Measurements from ENCODE around the gene ECT2L.

The ECT2L gene

DNA sequence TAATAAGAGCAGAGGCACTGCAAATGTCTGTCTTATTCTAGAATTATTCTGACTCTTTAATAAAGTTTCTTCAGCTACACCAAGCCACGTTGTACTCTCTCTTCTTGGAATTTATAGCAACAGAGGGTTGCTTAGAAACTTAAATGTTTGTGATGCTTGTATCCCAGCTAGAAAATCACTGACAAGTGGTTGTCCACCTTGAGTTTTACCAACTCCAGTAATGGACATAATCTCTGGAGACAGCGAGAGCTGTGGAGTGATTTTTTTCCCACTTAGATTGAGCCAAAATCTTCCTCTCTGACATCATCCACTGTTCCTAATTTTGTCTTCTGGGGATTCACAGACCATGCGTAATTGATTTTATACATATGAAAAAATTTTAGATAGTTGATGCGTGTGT is 8.0 kb downstream of the ECT2L start:
- Histone ChIP-seq H3K36me3 (no peaks in the 10 kb centered on the region), H3K27ac (no peak overlapping the region), H3K4me1 (peaks cover 28% of the 10 kb centered on the region), H3K9me3 (no peaks in the 10 kb centered on the region), H3K9ac (no peak overlapping the region), H3K4me3 (no peak overlapping the region), H3K27me3 (no peaks in the 10 kb centered on the region), H3K4me2 (no peak overlapping the region), H4K20me1 (no peaks in the 10 kb centered on the region)
- no peak for TF ChIP-seq Cebpa-rat (IDR thresholded peaks at IDR 0.05)

- Histone ChIP-seq H3K27me3 (no peaks in the 10 kb centered on the region), H3K4me3 (no peak overlapping the region), H3K4me1 (peaks cover 28% of the 10 kb centered on the region), H3K36me3 (no peaks in the 10 kb centered on the region), H4K20me1 (no peaks in the 10 kb centered on the region), H3K4me2 (peak overlapping the region; percentile 55), H3K9me3 (0 out of 2 replicates have a peak, but pooled peaks cover 3% of the 10 kb centered on the region), H3K9ac (no peak overlapping the region), H3K27ac (no peak overlapping the region)
- TF ChIP-seq Cebpa-rat (IDR thresholded peaks at IDR 0.05): no peak
Observed at GRCh38 chr6:138805016-138805765, 9.3 kb downstream of the ECT2L start.

DNA sequence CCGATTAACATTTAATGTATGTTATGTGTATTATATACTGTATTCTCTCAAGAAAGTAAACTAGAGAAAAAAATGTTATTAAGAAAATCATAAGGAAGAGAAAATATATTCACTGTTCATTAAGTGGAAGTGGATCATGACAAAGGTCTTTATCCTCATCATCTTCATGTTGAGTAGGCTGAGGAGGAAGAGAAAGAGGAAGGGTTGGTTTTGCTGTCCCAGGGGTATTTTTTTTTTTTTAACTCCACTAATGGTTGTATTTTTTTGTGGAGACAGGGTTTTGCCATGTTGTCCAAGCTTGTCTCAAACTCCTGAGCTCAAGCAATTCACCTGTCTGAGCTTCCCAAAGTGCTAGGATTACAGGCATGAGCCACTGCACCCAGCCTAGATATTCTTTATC is 11.0 kb downstream of the ECT2L start:
- peaks cover 28% of the 10 kb centered on the region for H3K4me1 ChIP-seq
- 0 out of 2 replicates have a peak, but pooled peaks cover 3% of the 10 kb centered on the region for H3K9me3 ChIP-seq
- no peaks in the 10 kb centered on the region for H3K36me3 ChIP-seq
- peak overlapping the region; percentile 55 for H3K4me2 ChIP-seq
- H3K9ac ChIP-seq: no peak overlapping the region
- H3K4me3 ChIP-seq: no peak overlapping the region
- TF ChIP-seq Cebpa-rat (IDR thresholded peaks at IDR 0.05): no peak
- H4K20me1 ChIP-seq: no peaks in the 10 kb centered on the region
- no peaks in the 10 kb centered on the region for H3K27me3 ChIP-seq
- no peak overlapping the region for H3K27ac ChIP-seq

- no peak overlapping the region for H3K9ac ChIP-seq
- no peaks in the 10 kb centered on the region for H3K27me3 ChIP-seq
- no peaks in the 10 kb centered on the region for H4K20me1 ChIP-seq
- TF ChIP-seq Cebpa-rat (IDR thresholded peaks at IDR 0.05): no peak
- H3K27ac ChIP-seq: no peak overlapping the region
- peaks cover 28% of the 10 kb centered on the region for H3K4me1 ChIP-seq
- no peak overlapping the region for H3K4me2 ChIP-seq
- 0 out of 2 replicates have a peak, but pooled peaks cover 3% of the 10 kb centered on the region for H3K9me3 ChIP-seq
- no peaks in the 10 kb centered on the region for H3K36me3 ChIP-seq
- no peak overlapping the region for H3K4me3 ChIP-seq
Observed at GRCh38 chr6:138809677-138810076, 13.8 kb downstream of the ECT2L start.

DNA sequence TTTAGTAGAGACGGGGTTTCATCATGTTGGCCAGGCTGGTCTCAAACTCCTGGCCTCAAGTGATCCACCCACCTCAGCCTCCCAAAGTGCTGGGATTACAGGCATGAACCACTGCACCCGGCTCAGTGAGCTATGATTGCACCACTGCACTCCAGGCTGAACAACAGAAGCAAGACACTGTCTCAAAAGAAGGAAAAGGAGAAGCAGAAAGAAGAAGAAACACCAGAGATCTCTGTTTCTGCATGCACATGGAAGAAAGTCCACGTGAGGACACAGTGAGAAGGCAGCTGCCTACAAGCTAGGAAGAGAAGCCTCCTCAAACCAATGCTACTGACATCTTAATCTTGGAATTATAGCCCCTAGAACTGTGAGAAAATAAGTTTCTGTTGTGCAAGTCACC is 16.0 kb downstream of the ECT2L start:
- no peaks in the 10 kb centered on the region for H3K36me3 ChIP-seq
- peaks cover 8% of the 10 kb centered on the region for H3K4me1 ChIP-seq
- H3K4me2 ChIP-seq: no peak overlapping the region
- no peak overlapping the region for H3K4me3 ChIP-seq
- no peaks in the 10 kb centered on the region for H4K20me1 ChIP-seq
- TF ChIP-seq Cebpa-rat (IDR thresholded peaks at IDR 0.05): no peak
- no peaks in the 10 kb centered on the region for H3K27me3 ChIP-seq
- no peak overlapping the region for H3K9ac ChIP-seq
- H3K9me3 ChIP-seq: 0 out of 2 replicates have a peak, but pooled peaks cover 3% of the 10 kb centered on the region
- no peak overlapping the region for H3K27ac ChIP-seq

GRCh38 chr6:138814179-138814834 is 18.4 kb downstream of the ECT2L start:
- Histone ChIP-seq H3K4me1 (peaks cover 15% of the 10 kb centered on the region), H3K9ac (no peak overlapping the region), H3K4me3 (no peak overlapping the region), H3K27ac (no peak overlapping the region), H4K20me1 (no peaks in the 10 kb centered on the region), H3K9me3 (no peaks in the 10 kb centered on the region), H3K27me3 (no peaks in the 10 kb centered on the region), H3K4me2 (no peak overlapping the region), H3K36me3 (no peaks in the 10 kb centered on the region)
- no peak for TF ChIP-seq Cebpa-rat (IDR thresholded peaks at IDR 0.05)

DNA sequence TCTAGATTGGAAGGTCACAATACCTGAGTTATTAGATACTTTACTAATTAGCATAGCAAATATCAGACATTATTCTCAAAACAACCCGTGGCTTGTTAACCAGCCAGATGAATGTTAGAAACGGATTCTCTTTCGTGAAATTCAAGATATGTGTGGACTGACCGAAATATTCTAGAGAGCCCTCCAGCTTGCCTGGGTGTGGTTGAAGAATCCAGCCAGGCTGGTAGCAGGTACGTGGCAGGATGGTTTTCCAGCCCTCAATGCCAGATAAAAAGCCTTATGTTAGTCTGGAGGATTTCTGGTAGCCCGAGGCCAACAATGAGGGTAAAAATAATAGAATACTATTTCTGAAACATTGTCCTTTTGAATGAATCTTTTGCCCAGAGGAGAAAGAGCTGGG is 19.3 kb downstream of the ECT2L start:
- Histone ChIP-seq H3K9ac (no peak overlapping the region), H3K4me3 (no peak overlapping the region), H3K4me1 (peaks cover 23% of the 10 kb centered on the region), H3K4me2 (no peak overlapping the region), H3K27me3 (no peaks in the 10 kb centered on the region), H4K20me1 (no peaks in the 10 kb centered on the region), H3K36me3 (no peaks in the 10 kb centered on the region), H3K9me3 (no peaks in the 10 kb centered on the region), H3K27ac (no peak overlapping the region)
- no peak for TF ChIP-seq Cebpa-rat (IDR thresholded peaks at IDR 0.05)

GRCh38 chr6:138815797-138816528 is 20.1 kb downstream of the ECT2L start:
- Histone ChIP-seq H3K4me3 (no peak overlapping the region), H3K9ac (no peak overlapping the region), H3K4me1 (peaks cover 30% of the 10 kb centered on the region), H4K20me1 (no peaks in the 10 kb centered on the region), H3K27ac (no peak overlapping the region), H3K36me3 (no peaks in the 10 kb centered on the region), H3K4me2 (no peak overlapping the region), H3K27me3 (no peaks in the 10 kb centered on the region), H3K9me3 (no peaks in the 10 kb centered on the region)
- no peak for TF ChIP-seq Cebpa-rat (IDR thresholded peaks at IDR 0.05)

GRCh38 chr6:138817799-138818198 is 21.9 kb downstream of the ECT2L start:
- no peak for TF ChIP-seq Cebpa-rat (IDR thresholded peaks at IDR 0.05)
- Histone ChIP-seq H3K36me3 (no peaks in the 10 kb centered on the region), H3K27me3 (no peaks in the 10 kb centered on the region), H3K4me1 (peaks cover 45% of the 10 kb centered on the region), H3K9me3 (no peaks in the 10 kb centered on the region), H3K9ac (no peak overlapping the region), H4K20me1 (no peaks in the 10 kb centered on the region), H3K4me2 (no peak overlapping the region), H3K4me3 (no peak overlapping the region), H3K27ac (no peak overlapping the region)
